Measurements from ENCODE around the gene RSPH6A.
"Not testable (repeated sequence)": the region's sequence is repeated elsewhere in the genome, so short reads cannot be mapped to it uniquely, and the experiment has no call there.

The RSPH6A gene

DNA sequence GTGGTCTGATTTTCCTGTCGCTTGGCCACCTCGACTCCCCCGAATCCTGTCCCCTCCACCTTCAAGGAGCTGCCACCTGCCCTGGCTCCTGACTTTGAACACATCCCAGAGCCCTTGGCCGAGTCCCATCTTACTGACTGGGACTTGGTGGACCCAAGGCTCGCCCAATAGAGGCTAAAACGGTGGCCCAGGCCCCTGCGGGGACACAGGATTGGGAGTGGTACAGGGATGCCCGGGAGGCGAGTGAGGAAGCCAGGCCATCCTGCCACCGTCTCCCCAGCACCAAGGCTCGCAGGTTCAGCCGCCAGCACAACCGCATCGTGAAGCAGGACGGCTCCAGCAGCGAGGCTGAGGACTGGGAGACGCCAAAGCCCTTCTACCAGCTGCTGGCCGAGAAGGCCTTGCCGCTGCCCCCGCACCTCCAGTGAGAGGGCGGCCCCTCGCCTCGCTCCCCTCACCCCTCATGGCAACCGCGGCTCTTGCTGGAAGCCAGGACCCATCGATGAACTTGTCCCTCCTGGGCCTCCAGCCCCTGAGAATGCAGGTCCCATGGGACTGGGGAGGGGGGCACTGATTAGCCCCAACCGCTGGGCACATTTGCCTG is 51.3 kb downstream of the RSPH6A start:
- H3K4me3 ChIP-seq (ENCODE audit: low read depth, low read length) = no peak overlapping the region
- H3K27ac ChIP-seq (ENCODE audit: low read depth, low read length) = no peak overlapping the region
- H3K79me2 ChIP-seq (ENCODE audit: control insufficient read depth, insufficient read depth, low read length, unreplicated experiment) = peaks cover 7% of the 10 kb centered on the region
- no peak overlapping the region for H2AFZ ChIP-seq (ENCODE audit: low read length, unreplicated experiment)
- H3K36me3 ChIP-seq (ENCODE audit: insufficient read depth, low read length) = no peaks in the 10 kb centered on the region
- no peaks in the 10 kb centered on the region for H3K27me3 ChIP-seq (ENCODE audit: insufficient read depth, low read length)
- H3K4me1 ChIP-seq (ENCODE audit: control insufficient read depth, insufficient read depth, low read length, unreplicated experiment) = no peaks in the 10 kb centered on the region

DNA sequence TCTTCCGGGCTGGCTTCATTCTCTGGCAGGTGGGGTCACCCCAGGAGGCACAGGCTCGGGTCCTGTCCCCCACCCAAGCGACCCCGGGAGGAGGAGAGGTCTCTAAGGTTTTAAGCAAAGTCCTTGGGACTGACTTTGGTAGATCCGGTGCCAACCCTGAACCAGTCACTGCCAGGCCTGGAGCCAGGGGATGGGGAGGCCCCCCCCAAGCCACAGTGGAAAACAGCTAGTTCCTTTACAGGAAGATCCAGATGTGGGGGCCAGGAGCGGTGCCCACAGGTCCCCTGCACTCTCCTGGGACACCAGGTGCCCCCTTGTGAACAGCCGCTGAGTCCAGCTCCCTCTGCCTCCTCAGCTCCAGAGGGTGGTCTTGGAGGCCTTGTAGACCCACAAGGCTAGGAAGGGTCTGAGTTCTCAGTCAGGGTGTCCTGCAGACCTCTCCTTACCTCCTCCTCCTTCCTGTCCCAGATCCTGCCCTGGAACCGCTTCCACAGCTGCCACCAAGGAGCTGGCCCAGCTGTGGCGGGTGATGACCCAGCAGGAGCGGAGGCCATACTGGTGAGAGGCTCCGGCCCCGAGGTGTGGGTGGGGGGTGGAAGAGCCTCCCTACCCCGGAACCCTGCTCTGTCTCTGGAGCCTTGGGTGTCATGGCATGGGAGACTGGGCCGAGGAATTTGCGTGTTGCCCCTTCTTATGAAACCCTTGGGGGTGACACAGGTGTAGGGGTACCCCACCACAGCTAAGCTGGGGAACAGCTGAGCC is 52.1 kb downstream of the RSPH6A start:
- Histone ChIP-seq H3K79me2 (ENCODE audit: control insufficient read depth, insufficient read depth, low read length, unreplicated experiment) (peaks cover 7% of the 10 kb centered on the region), H3K4me3 (ENCODE audit: low read depth, low read length) (no peak overlapping the region), H3K27me3 (ENCODE audit: insufficient read depth, low read length) (no peaks in the 10 kb centered on the region), H3K36me3 (ENCODE audit: insufficient read depth, low read length) (no peaks in the 10 kb centered on the region), H2AFZ (ENCODE audit: low read length, unreplicated experiment) (no peak overlapping the region), H3K27ac (ENCODE audit: low read depth, low read length) (no peak overlapping the region), H3K4me1 (ENCODE audit: control insufficient read depth, insufficient read depth, low read length, unreplicated experiment) (no peaks in the 10 kb centered on the region)

DNA sequence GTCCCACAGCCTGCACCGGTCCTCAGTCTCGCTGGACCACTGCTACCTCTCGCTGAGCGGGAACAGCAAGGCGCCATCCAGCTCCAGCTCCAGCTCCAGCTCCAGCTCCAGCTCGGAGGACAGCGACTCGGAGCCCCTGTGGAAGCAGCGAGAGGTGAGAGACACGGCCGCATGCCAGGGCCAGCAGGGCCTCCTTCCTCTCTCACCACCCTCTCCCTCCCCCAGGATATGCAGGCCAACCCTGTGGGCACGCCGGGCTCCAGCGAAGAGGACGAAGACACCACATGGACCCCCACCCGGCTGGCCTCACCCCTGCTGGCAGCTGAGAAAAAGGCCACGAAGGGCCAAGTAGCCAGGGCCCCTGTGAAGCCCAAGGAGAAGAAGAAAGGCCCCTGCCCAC is 53.4 kb downstream of the RSPH6A start:
- Histone ChIP-seq H3K27ac (ENCODE audit: low read depth, low read length) (no peak overlapping the region), H2AFZ (ENCODE audit: low read length, unreplicated experiment) (no peak overlapping the region), H3K79me2 (ENCODE audit: control insufficient read depth, insufficient read depth, low read length, unreplicated experiment) (peaks cover 2% of the 10 kb centered on the region), H3K4me3 (ENCODE audit: low read depth, low read length) (no peak overlapping the region), H3K4me1 (ENCODE audit: control insufficient read depth, insufficient read depth, low read length, unreplicated experiment) (no peaks in the 10 kb centered on the region), H3K36me3 (ENCODE audit: insufficient read depth, low read length) (no peaks in the 10 kb centered on the region), H3K27me3 (ENCODE audit: insufficient read depth, low read length) (no peaks in the 10 kb centered on the region)

DNA sequence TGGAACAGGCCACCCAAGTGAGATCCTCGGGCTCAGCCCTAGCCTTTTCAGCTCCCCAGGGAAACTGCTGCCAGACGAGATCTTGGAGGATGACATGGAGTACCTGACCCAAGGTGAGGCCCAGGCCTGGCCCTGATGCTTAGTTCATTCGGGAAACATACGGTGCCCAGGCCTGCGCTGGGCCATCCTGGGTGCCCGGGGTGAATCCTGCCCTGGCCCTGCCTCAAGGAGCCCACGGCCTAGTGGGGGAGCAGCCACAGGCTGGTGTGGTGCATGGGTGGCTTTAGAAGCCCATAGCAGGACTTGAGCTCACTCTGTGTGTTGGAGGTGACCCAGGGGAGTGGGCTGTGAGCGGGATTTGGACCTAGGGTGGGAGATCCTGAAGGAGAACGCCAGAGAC is 56.2 kb downstream of the RSPH6A start:
- H3K4me1 ChIP-seq (ENCODE audit: control insufficient read depth, insufficient read depth, low read length, unreplicated experiment) = no peaks in the 10 kb centered on the region
- no peaks in the 10 kb centered on the region for H3K27me3 ChIP-seq (ENCODE audit: insufficient read depth, low read length)
- H2AFZ ChIP-seq (ENCODE audit: low read length, unreplicated experiment) = no peak overlapping the region
- no peaks in the 10 kb centered on the region for H3K79me2 ChIP-seq (ENCODE audit: control insufficient read depth, insufficient read depth, low read length, unreplicated experiment)
- H3K4me3 ChIP-seq (ENCODE audit: low read depth, low read length) = no peak overlapping the region
- H3K36me3 ChIP-seq (ENCODE audit: insufficient read depth, low read length) = no peaks in the 10 kb centered on the region
- H3K27ac ChIP-seq (ENCODE audit: low read depth, low read length) = no peak overlapping the region

DNA sequence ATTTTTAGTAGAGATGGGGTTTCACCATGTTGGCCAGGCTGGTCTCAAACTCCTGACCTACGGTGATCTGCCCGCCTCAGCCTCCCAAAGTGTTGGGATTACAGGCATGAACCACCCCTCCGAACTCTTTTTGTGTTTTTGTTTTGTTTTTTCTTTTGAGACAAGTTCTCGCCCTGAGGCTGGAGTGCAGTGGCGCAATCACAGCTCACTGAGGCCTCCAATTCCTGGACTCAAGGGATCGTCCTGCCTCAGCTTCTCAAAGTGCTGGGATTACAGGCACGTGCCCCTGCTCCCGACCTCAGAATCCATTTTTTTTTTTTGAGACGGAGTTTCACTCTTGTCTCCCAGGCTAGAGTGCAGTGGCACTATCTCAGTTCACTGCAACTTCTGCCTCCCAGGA is 57.4 kb downstream of the RSPH6A start:
- no peak overlapping the region for H2AFZ ChIP-seq (ENCODE audit: low read length, unreplicated experiment)
- H3K4me3 ChIP-seq (ENCODE audit: low read depth, low read length) = no peak overlapping the region
- H3K36me3 ChIP-seq (ENCODE audit: insufficient read depth, low read length) = no peaks in the 10 kb centered on the region
- no peaks in the 10 kb centered on the region for H3K27me3 ChIP-seq (ENCODE audit: insufficient read depth, low read length)
- H3K27ac ChIP-seq (ENCODE audit: low read depth, low read length) = no peak overlapping the region
- H3K79me2 ChIP-seq (ENCODE audit: control insufficient read depth, insufficient read depth, low read length, unreplicated experiment) = no peaks in the 10 kb centered on the region
- H3K4me1 ChIP-seq (ENCODE audit: control insufficient read depth, insufficient read depth, low read length, unreplicated experiment) = no peaks in the 10 kb centered on the region

DNA sequence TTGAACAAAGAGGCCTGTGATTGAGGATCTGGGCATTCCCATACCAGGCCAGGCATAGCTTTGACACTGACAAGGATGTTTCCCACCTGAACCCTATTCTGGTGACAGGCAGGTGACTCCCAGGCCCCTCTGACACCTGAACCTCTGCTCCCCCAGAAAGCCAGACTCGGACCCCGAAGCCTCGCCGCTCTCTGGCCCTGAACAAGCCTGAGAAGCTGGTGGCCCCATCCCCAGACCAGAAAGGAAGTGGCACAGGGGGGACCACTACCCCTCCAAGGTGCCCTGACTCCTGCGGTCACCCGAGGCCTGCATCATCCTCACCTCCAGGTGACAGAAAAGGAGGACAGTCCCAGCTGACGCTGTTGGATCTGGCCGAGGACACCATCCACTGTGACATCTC is 60.8 kb downstream of the RSPH6A start:
- no peaks in the 10 kb centered on the region for H3K4me1 ChIP-seq (ENCODE audit: control insufficient read depth, insufficient read depth, low read length, unreplicated experiment)
- H3K36me3 ChIP-seq (ENCODE audit: insufficient read depth, low read length) = no peaks in the 10 kb centered on the region
- H3K27ac ChIP-seq (ENCODE audit: low read depth, low read length) = no peak overlapping the region
- no peak overlapping the region for H3K4me3 ChIP-seq (ENCODE audit: low read depth, low read length)
- H2AFZ ChIP-seq (ENCODE audit: low read length, unreplicated experiment) = no peak overlapping the region
- no peaks in the 10 kb centered on the region for H3K27me3 ChIP-seq (ENCODE audit: insufficient read depth, low read length)
- H3K79me2 ChIP-seq (ENCODE audit: control insufficient read depth, insufficient read depth, low read length, unreplicated experiment) = no peaks in the 10 kb centered on the region

DNA sequence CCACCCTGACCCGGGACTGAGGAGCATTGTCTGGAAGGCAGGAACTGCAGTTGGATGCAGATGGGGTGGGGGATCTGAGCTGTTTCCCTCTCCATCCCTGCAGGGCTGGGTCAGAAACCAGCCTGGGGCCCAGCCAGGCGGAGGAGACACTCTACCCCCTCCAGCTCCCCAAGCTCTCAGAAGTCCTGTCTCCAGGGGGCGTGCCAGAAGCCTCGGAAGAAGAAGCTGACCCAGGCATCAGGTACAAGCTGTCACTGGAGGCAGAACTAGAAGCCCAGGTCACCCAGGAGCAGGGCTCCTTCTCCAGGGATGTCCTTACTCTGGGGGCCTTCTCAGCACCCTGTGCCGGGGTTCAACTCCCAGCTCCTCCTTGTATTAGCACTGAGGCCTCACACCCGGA is 61.6 kb downstream of the RSPH6A start:
- Histone ChIP-seq H3K4me1 (ENCODE audit: control insufficient read depth, insufficient read depth, low read length, unreplicated experiment) (no peaks in the 10 kb centered on the region), H2AFZ (ENCODE audit: low read length, unreplicated experiment) (no peak overlapping the region), H3K36me3 (ENCODE audit: insufficient read depth, low read length) (no peaks in the 10 kb centered on the region), H3K4me3 (ENCODE audit: low read depth, low read length) (no peak overlapping the region), H3K79me2 (ENCODE audit: control insufficient read depth, insufficient read depth, low read length, unreplicated experiment) (no peaks in the 10 kb centered on the region), H3K27ac (ENCODE audit: low read depth, low read length) (no peak overlapping the region), H3K27me3 (ENCODE audit: insufficient read depth, low read length) (no peaks in the 10 kb centered on the region)

DNA sequence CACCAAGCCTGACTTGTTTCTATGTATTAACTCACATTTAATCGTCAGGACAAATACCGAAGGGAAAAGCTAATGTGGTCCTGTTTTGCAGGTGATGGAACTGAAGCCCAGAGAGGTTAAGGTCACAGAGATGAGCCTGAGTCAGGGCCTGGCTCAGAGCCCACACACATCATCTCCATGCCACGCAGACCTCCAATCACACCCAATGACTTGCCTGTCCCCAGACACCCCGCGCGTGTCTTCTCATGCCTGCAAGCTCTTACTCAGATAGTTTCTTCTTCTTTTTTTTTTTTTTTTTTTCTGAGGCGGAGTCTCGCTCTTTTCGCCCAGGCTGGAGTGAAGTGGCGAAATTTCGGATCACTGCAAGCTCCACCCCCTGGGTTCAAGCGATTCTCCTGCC is 62.5 kb downstream of the RSPH6A start:
- Histone ChIP-seq H3K4me1 (ENCODE audit: control insufficient read depth, insufficient read depth, low read length, unreplicated experiment) (no peaks in the 10 kb centered on the region), H3K27ac (ENCODE audit: low read depth, low read length) (no peak overlapping the region), H3K36me3 (ENCODE audit: insufficient read depth, low read length) (no peaks in the 10 kb centered on the region), H3K79me2 (ENCODE audit: control insufficient read depth, insufficient read depth, low read length, unreplicated experiment) (no peaks in the 10 kb centered on the region), H3K27me3 (ENCODE audit: insufficient read depth, low read length) (no peaks in the 10 kb centered on the region), H3K4me3 (ENCODE audit: low read depth, low read length) (no peak overlapping the region), H2AFZ (ENCODE audit: low read length, unreplicated experiment) (no peak overlapping the region)

DNA sequence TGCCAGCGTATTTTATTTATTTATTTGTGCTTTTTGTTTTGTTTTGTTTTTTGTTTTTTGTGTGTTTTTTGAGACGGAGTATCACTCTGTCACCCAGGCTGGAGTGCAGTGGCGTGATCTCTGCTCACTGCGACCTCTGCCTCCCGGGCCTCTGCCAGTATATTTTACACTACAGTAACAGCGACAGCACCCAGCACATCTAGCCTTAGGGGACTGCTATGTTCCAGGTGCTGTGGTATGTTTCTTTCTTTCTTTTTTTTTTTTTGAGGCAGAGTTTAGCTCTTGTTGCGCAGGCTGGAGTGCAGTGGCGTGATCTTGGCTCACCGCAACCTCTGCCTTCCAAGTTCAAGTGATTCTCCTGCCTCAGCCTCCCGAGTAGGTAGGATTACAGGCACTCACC is 63.6 kb downstream of the RSPH6A start:
- H3K79me2 ChIP-seq (ENCODE audit: control insufficient read depth, insufficient read depth, low read length, unreplicated experiment); H3K27ac ChIP-seq (ENCODE audit: low read depth, low read length): not testable (repeated sequence)

DNA sequence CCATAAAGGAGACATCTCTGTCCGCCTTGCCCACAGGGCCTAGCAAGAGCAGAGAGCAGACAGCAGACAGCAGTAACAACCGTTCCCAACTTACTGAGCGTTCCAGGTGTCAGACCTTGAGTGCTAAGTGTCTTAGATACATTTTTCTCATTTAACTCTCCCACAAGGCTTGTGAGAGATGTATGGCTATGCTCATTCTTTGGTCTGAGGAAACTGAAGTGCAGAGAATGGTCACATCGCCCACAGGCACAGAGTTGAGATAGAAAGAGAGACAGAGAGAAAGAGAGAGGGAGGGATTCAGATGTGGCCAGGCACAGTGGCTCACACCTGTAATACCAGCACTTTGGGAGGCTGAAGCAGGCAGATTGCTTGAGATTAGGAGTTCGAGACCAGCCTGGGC is 67.6 kb downstream of the RSPH6A start:
- Histone ChIP-seq H2AFZ (ENCODE audit: low read length, unreplicated experiment) (no peak overlapping the region), H3K36me3 (ENCODE audit: insufficient read depth, low read length) (no peaks in the 10 kb centered on the region), H3K27me3 (ENCODE audit: insufficient read depth, low read length) (no peaks in the 10 kb centered on the region), H3K4me1 (ENCODE audit: control insufficient read depth, insufficient read depth, low read length, unreplicated experiment) (no peaks in the 10 kb centered on the region), H3K4me3 (ENCODE audit: low read depth, low read length) (no peak overlapping the region), H3K79me2 (ENCODE audit: control insufficient read depth, insufficient read depth, low read length, unreplicated experiment) (no peaks in the 10 kb centered on the region), H3K27ac (ENCODE audit: low read depth, low read length) (no peak overlapping the region)

More for the DNA sequence above, 63.6 kb downstream of the RSPH6A start:
- H3K36me3 ChIP-seq (ENCODE audit: insufficient read depth, low read length); H3K27me3 ChIP-seq (ENCODE audit: insufficient read depth, low read length); H2AFZ ChIP-seq (ENCODE audit: low read length, unreplicated experiment); H3K4me1 ChIP-seq (ENCODE audit: control insufficient read depth, insufficient read depth, low read length, unreplicated experiment); H3K4me3 ChIP-seq (ENCODE audit: low read depth, low read length): not testable (repeated sequence)

DNA sequence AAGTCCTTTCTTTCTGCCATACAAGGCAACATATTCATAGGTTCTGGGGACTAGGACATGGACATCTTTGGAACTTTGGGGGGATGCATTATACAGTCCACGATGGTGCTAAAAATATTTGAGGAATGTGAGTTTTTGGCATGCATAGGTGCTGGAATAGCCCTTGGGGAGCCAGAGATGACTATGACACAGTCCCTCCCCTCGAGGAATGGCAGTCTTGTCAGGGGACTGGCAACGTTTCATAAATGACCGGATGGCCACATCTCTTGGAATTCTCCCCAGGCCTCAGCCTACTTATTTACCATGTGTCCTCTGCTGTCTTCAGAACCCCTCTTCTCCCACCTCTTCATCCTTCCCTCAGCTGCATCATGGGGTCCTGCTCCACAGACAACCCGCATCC is 68.2 kb downstream of the RSPH6A start:
- Histone ChIP-seq H3K4me1 (ENCODE audit: control insufficient read depth, insufficient read depth, low read length, unreplicated experiment) (no peaks in the 10 kb centered on the region), H3K27me3 (ENCODE audit: insufficient read depth, low read length) (no peaks in the 10 kb centered on the region), H3K4me3 (ENCODE audit: low read depth, low read length) (no peak overlapping the region), H3K79me2 (ENCODE audit: control insufficient read depth, insufficient read depth, low read length, unreplicated experiment) (no peaks in the 10 kb centered on the region), H3K27ac (ENCODE audit: low read depth, low read length) (no peak overlapping the region), H2AFZ (ENCODE audit: low read length, unreplicated experiment) (no peak overlapping the region), H3K36me3 (ENCODE audit: insufficient read depth, low read length) (no peaks in the 10 kb centered on the region)

Measured in ACC112 (cell line).